IMR-90 (cell line): ENCODE measurements around the gene WWC1. TPM values are rescaled to one million over a fixed set of nuclear protein-coding genes. Genes with fewer than 3 reads are reported as not detected.

Source experiments
- ATAC-seq: fragments of 200-7000 bp; cut with Tn5 transposase; 2 replicates; pipeline ENCODE4 v1.9.1; 2020; ENCODE audit warnings: low read depth, mild to moderate bottlenecking, moderate library complexity
- BruUV-seq: library from RNA; stranded (reverse); fragments of 400-500 nt; replicated peaks from 2 replicates; lab custom pipeline; 2021; lab: Mats Ljungman, UMichigan
- CTCF ChIA-PET: fragments of 300-600 bp; formaldehyde crosslinking; extraction: SDS; loops from one replicate; lab custom pipeline; 2021; ENCODE audit warnings: antibody characterized with exemption; lab: Yijun Ruan, JAX
- POLR2A ChIA-PET: fragments of 300-600 bp; sonication (Branson Sonifier 250); formaldehyde crosslinking; loops from one replicate; lab custom pipeline; 2022; ENCODE audit warnings: antibody characterized with exemption; ENCODE audit not compliant: unreplicated experiment; lab: Charles Lee
- DNase-seq: peaks from one replicate; pipeline ENCODE4 v3.0.0; 2013
- H2AFZ ChIP-seq: replicated peaks from 2 replicates; pipeline ENCODE3; 2013; ENCODE audit warnings: low read length, mild to moderate bottlenecking; ENCODE audit not compliant: poor library complexity
- H2AK5ac ChIP-seq: 2 replicates; pipeline ENCODE4 v1.6.1; 2013; ENCODE audit warnings: low read depth, low read length, inconsistent platforms
- H2AK9ac ChIP-seq: replicated peaks from 2 replicates; pipeline ENCODE3; 2013; ENCODE audit warnings: mild to moderate bottlenecking, low read depth, low read length, moderate library complexity; ENCODE audit not compliant: poor library complexity
- H2BK120ac ChIP-seq: 2 replicates; pipeline ENCODE4 v1.6.1; 2013; ENCODE audit warnings: low read depth, low read length, inconsistent platforms
- H2BK15ac ChIP-seq: 3 replicates; pipeline ENCODE4 v1.6.1; 2013; ENCODE audit warnings: low read depth, low read length, inconsistent platforms
- H2BK20ac ChIP-seq: 2 replicates; pipeline ENCODE4 v1.6.1; 2013; ENCODE audit warnings: low read depth, mild to moderate bottlenecking, inconsistent platforms, low read length, moderate library complexity
- H2BK5ac ChIP-seq: 2 replicates; pipeline ENCODE4 v1.6.1; 2013; ENCODE audit warnings: mild to moderate bottlenecking, low read depth, low read length, inconsistent platforms; ENCODE audit not compliant: poor library complexity, severe bottlenecking
- H3K14ac ChIP-seq: replicated peaks from 2 replicates; pipeline ENCODE4 v1.6.1; 2013; ENCODE audit warnings: low read depth, low read length, inconsistent platforms
- H3K18ac ChIP-seq: 2 replicates; pipeline ENCODE4 v1.6.1; 2013; ENCODE audit warnings: low read depth, low read length, control low read depth
- H3K23ac ChIP-seq: 2 replicates; pipeline ENCODE4 v1.6.1; 2013; ENCODE audit warnings: low read depth, low read length, inconsistent platforms
- H3K27ac ChIP-seq: 2 replicates; pipeline ENCODE4 v1.5.1; 2013; ENCODE audit warnings: mild to moderate bottlenecking, control low read depth, low read length; ENCODE audit not compliant: insufficient read depth
- H3K27me3 ChIP-seq: 2 replicates; pipeline ENCODE4 v1.6.1; 2013; ENCODE audit warnings: low read length; ENCODE audit not compliant: control insufficient read depth, insufficient read depth
- H3K36me3 ChIP-seq: 2 replicates; pipeline ENCODE4 v1.6.1; 2013; ENCODE audit warnings: low read length, mixed read lengths; ENCODE audit not compliant: control insufficient read depth, insufficient read depth
- H3K4ac ChIP-seq: 2 replicates; pipeline ENCODE4 v1.6.1; 2013; ENCODE audit warnings: low read depth, low read length, inconsistent platforms
- H3K4me1 ChIP-seq: 2 replicates; pipeline ENCODE4 v1.6.1; 2013; ENCODE audit warnings: low read length, mixed read lengths; ENCODE audit not compliant: control insufficient read depth, insufficient read depth
- H3K4me2 ChIP-seq: 2 replicates; pipeline ENCODE4 v1.6.1; 2013; ENCODE audit warnings: low read depth, mild to moderate bottlenecking, control low read depth, low read length, moderate library complexity
- H3K4me3 ChIP-seq: 2 replicates; pipeline ENCODE4 v1.5.1; 2013; ENCODE audit warnings: low read depth, mild to moderate bottlenecking, control low read depth, low read length, moderate library complexity; ENCODE audit not compliant: insufficient read depth
- H3K56ac ChIP-seq: 2 replicates; pipeline ENCODE4 v1.6.1; 2013; ENCODE audit warnings: low read length, inconsistent platforms; ENCODE audit not compliant: insufficient read depth; ENCODE audit errors: extremely low read depth
- H3K79me1 ChIP-seq, 2 experiments: 2 replicates each; pipeline ENCODE4 v1.6.1; 2013; ENCODE audit warnings: low read length in 2 of 2, inconsistent platforms in 1 of 2, low read depth in 1 of 2
- H3K9ac ChIP-seq: 2 replicates; pipeline ENCODE4 v1.6.1; 2013; ENCODE audit warnings: low read depth, low read length, control low read depth
- H3K9me1 ChIP-seq: 2 replicates; pipeline ENCODE4 v1.6.1; 2013; ENCODE audit warnings: low read length, inconsistent platforms; ENCODE audit not compliant: insufficient read depth
- H3K9me3 ChIP-seq: 2 replicates; pipeline ENCODE4 v1.6.1; 2013; ENCODE audit warnings: low read length; ENCODE audit not compliant: control insufficient read depth, insufficient read depth
- H4K20me1 ChIP-seq: 2 replicates; pipeline ENCODE4 v1.6.1; 2013; ENCODE audit warnings: low read length, inconsistent platforms; ENCODE audit not compliant: insufficient read depth
- H4K5ac ChIP-seq: 2 replicates; pipeline ENCODE4 v1.6.1; 2013; ENCODE audit warnings: mild to moderate bottlenecking, low read depth, low read length, control low read depth
- H4K8ac ChIP-seq, 2 experiments: 2 replicates each; pipeline ENCODE4 v1.6.1; 2013; ENCODE audit warnings: low read depth in 2 of 2, low read length in 2 of 2, control low read depth in 1 of 2, inconsistent platforms in 1 of 2
- H4K91ac ChIP-seq: 2 replicates; pipeline ENCODE4 v1.6.1; 2013; ENCODE audit warnings: low read depth, low read length, inconsistent platforms; ENCODE audit not compliant: insufficient read depth
- MAZ ChIP-seq: IDR thresholded peaks from 2 replicates; pipeline ENCODE4 v1.6.1; 2012; ENCODE audit warnings: low read depth, mild to moderate bottlenecking, low read length, improper control_type of control experiment, moderate library complexity, borderline replicate concordance
- WGBS, 2 experiments: methylation state at CpG; one replicate each; pipeline versions ENCODE4 v1.1.5 to v1.1.7; 2013; ENCODE audit warnings: missing lambda C conversion rate in 2 of 2; ENCODE audit not compliant: insufficient read length in 1 of 2; ENCODE audit errors: extremely low coverage in 2 of 2; 5-methylcytosine and 5-hydroxymethylcytosine counted together
- dilution Hi-C: fragments of 300-500 bp; cut with HindIII; formaldehyde crosslinking; loops from one replicate; pipeline ENCODE4 v1.14.3; 2018; ENCODE audit warnings: low sequenced_read_pairs; ENCODE audit not compliant: unreplicated experiment
- in situ Hi-C: fragments of 300-500 bp; cut with MboI; formaldehyde crosslinking; loops from 3 replicates; pipeline ENCODE4 v1.14.3; 2019; ENCODE audit warnings: low sequenced_read_pairs, inconsistent platforms, mixed read lengths
- intact Hi-C: fragments of 100-400 bp; cut with micrococcal nuclease; formaldehyde crosslinking; loops from 2 replicates; pipeline ENCODE4 v1.10.0; 2022
- polyA plus RNA-seq, 3 experiments: library from polyadenylated mRNA; depleted of rRNA; stranded (reverse); fragments of >200 nt; gene quantifications; 2 replicates each; pipeline ENCODE4 v1.2.3, GENCODE V29; 2012; ENCODE audit warnings: low replicate concordance in 1 of 3
- total RNA-seq: library from RNA; depleted of rRNA; stranded (reverse); fragments of >200 nt; gene quantifications from 2 replicates; pipeline ENCODE4 v1.2.3, GENCODE V29; 2012

WWC1 gene
- total and polyA plus RNA-seq, 2 of the 4 experiments (the other 2 are of a cell fraction) = 9.1 to 10.3 TPM

GRCh38 chr5:168262042-168262743 is 29.3 kb upstream of the WWC1 start:
- TF ChIP-seq MAZ = no peak
- H3K36me3 ChIP-seq = no peaks in the 10 kb centered on the region
- no peak overlapping the region for H2BK20ac ChIP-seq
- ATAC-seq (no peak), DNase-seq (no peak)
- H3K18ac ChIP-seq = no peak overlapping the region
- no peaks in the 10 kb centered on the region for H3K9me1 ChIP-seq
- H3K56ac ChIP-seq = no peak overlapping the region
- peaks cover 5% of the 10 kb centered on the region for H3K27me3 ChIP-seq
- H3K14ac ChIP-seq = no peak overlapping the region
- H3K9me3 ChIP-seq = no peaks in the 10 kb centered on the region
- no peak overlapping the region for H2AFZ ChIP-seq
- in situ Hi-C loops (loop anchor here (25.0 kb wide), 2 partner anchors 550 to 1025 kb away; no protein-coding TSS in a partner anchor), intact Hi-C loops (no loop called here), dilution Hi-C loops (no loop called here)
- H3K4me1 ChIP-seq = no peaks in the 10 kb centered on the region
- no peaks in the 10 kb centered on the region for H3K79me1 ChIP-seq
- H3K9ac ChIP-seq = no peak overlapping the region
- 89% methylated on average over 31 of the region's 39 CpGs; no CpG with 5 or more reads in 1 of the 2 experiments for WGBS, 2 experiments
- no peak overlapping the region for H2BK15ac ChIP-seq
- ChIA-PET POLR2A (no interaction called here), CTCF (no interaction called here)
- H2BK120ac ChIP-seq = no peak overlapping the region
- H4K91ac ChIP-seq = no peak overlapping the region
- no peak overlapping the region for H3K4ac ChIP-seq
- no peak overlapping the region for H2AK9ac ChIP-seq
- BruUV-seq = no TSS peak
- H3K27ac ChIP-seq = no peak overlapping the region
- H4K8ac ChIP-seq = no peak overlapping the region
- H3K23ac ChIP-seq = no peak overlapping the region
- no peak overlapping the region for H2BK5ac ChIP-seq
- no peak overlapping the region for H4K5ac ChIP-seq
- no peak overlapping the region for H3K4me3 ChIP-seq
- no peaks in the 10 kb centered on the region for H4K20me1 ChIP-seq
- no peak overlapping the region for H2AK5ac ChIP-seq
- no peak overlapping the region for H3K4me2 ChIP-seq
